GM23338 (cell line): ENCODE measurements around the gene ST6GALNAC6. TPM values are rescaled to one million over a fixed set of nuclear protein-coding genes. Genes with fewer than 3 reads are reported as not detected.

Experiments
- ATAC-seq: fragments of 200-7000 bp; cut with Tn5 transposase; 3 replicates; pipeline ENCODE4 v1.9.1; 2020
- DNase-seq: peaks from one replicate; pipeline ENCODE4 v3.0.0-alpha.2; 2015; ENCODE audit warnings: low spot score
- H2AFZ ChIP-seq: fragments of 200-600 bp; sonication (generic); 2 replicates; pipeline ENCODE4 v1.8.0; 2016; ENCODE audit warnings: antibody characterized with exemption, mild to moderate bottlenecking, moderate library complexity
- H3F3A ChIP-seq: fragments of 200-600 bp; sonication (generic); replicated peaks from 2 replicates; pipeline ENCODE4 v1.8.0; 2017; ENCODE audit warnings: antibody characterized with exemption, mixed run types, low read depth
- H3K27ac ChIP-seq: fragments of 200-600 bp; sonication (generic); 2 replicates; pipeline ENCODE4 v1.6.1; 2016; ENCODE audit warnings: low read depth
- H3K27me3 ChIP-seq: fragments of 200-600 bp; sonication (generic); 2 replicates; pipeline ENCODE4 v1.8.0; 2016; ENCODE audit warnings: mild to moderate bottlenecking, mixed run types, moderate library complexity; ENCODE audit not compliant: insufficient read depth
- H3K36me3 ChIP-seq: fragments of 200-600 bp; sonication (generic); 2 replicates; pipeline ENCODE4 v1.8.0; 2016; ENCODE audit warnings: mild to moderate bottlenecking; ENCODE audit not compliant: insufficient read depth
- H3K4me1 ChIP-seq: fragments of 200-600 bp; sonication (generic); 2 replicates; pipeline ENCODE4 v1.8.0; 2016; ENCODE audit warnings: mild to moderate bottlenecking, moderate library complexity; ENCODE audit not compliant: insufficient read depth
- H3K4me2 ChIP-seq: fragments of 200-600 bp; sonication (generic); 2 replicates; pipeline ENCODE4 v1.7.1; 2017; ENCODE audit warnings: mixed run types
- H3K4me3 ChIP-seq: fragments of 200-600 bp; sonication (generic); 2 replicates; pipeline ENCODE4 v1.6.1; 2016; ENCODE audit warnings: mixed run types
- H3K79me2 ChIP-seq: fragments of 200-600 bp; sonication (generic); replicated peaks from 2 replicates; pipeline ENCODE4 v1.8.0; 2017; ENCODE audit warnings: mild to moderate bottlenecking; ENCODE audit not compliant: insufficient read depth
- H3K9me2 ChIP-seq: fragments of 200-600 bp; sonication (generic); 2 replicates; pipeline ENCODE4 v1.8.0; 2017; ENCODE audit not compliant: insufficient read depth
- H4K20me1 ChIP-seq: fragments of 200-600 bp; sonication (generic); replicated peaks from 2 replicates; pipeline ENCODE4 v1.8.0; 2017; ENCODE audit warnings: mild to moderate bottlenecking; ENCODE audit not compliant: insufficient read depth
- H3K27ac Mint-ChIP-seq: 2 replicates; pipeline ENCODE4 v1.8.0; 2020; ENCODE audit warnings: inconsistent platforms, mild to moderate bottlenecking, moderate library complexity, mixed read lengths
- H3K27me3 Mint-ChIP-seq: 3 replicates; pipeline ENCODE4 v1.8.0; 2022; ENCODE audit warnings: low read depth, mild to moderate bottlenecking, moderate library complexity, mixed read lengths, inconsistent platforms; ENCODE audit not compliant: insufficient read depth, poor library complexity
- H3K36me3 Mint-ChIP-seq: 3 replicates; pipeline ENCODE4 v1.8.0; 2021; ENCODE audit warnings: low read depth, mild to moderate bottlenecking, inconsistent platforms, moderate library complexity, mixed read lengths
- H3K4me1 Mint-ChIP-seq: 3 replicates; pipeline ENCODE4 v1.8.0; 2020; ENCODE audit warnings: mild to moderate bottlenecking, inconsistent platforms, mixed read lengths
- H3K4me3 Mint-ChIP-seq: 3 replicates; pipeline ENCODE4 v1.8.0; 2021; ENCODE audit warnings: moderate library complexity, mild to moderate bottlenecking, inconsistent platforms, mixed read lengths
- H3K9me3 Mint-ChIP-seq: 3 replicates; pipeline ENCODE4 v1.8.0; 2020; ENCODE audit warnings: moderate library complexity, mild to moderate bottlenecking, inconsistent platforms, mixed read lengths
- CREB1 ChIP-seq: fragments of 250-450 bp; sonication (Bioruptor Pico); IDR thresholded peaks from 2 replicates; pipeline ENCODE4 v1.5.0; 2020; ENCODE audit warnings: low read depth, mild to moderate bottlenecking, moderate library complexity
- EZH2 ChIP-seq: fragments of 200-600 bp; sonication (generic); IDR thresholded peaks from one replicate; pipeline ENCODE4 v1.8.0; 2017; ENCODE audit warnings: antibody characterized with exemption, mild to moderate bottlenecking, low read depth; ENCODE audit not compliant: unreplicated experiment
- EZH2phosphoT487 ChIP-seq: fragments of 200-600 bp; sonication (generic); IDR thresholded peaks from one replicate; pipeline ENCODE4 v1.8.1; 2018; ENCODE audit warnings: antibody characterized with exemption; ENCODE audit not compliant: unreplicated experiment
- JUNB ChIP-seq: IDR thresholded peaks from one replicate; pipeline ENCODE4 v1.6.1; 2016; ENCODE audit warnings: antibody characterized with exemption; ENCODE audit not compliant: unreplicated experiment
- NANOG ChIP-seq: IDR thresholded peaks from 2 replicates; pipeline ENCODE4 v1.6.1; 2016; ENCODE audit warnings: antibody characterized with exemption, borderline replicate concordance
- POLR2AphosphoS5 ChIP-seq: IDR thresholded peaks from 2 replicates; pipeline ENCODE4 v1.6.1; 2016; ENCODE audit warnings: antibody characterized with exemption, low read depth
- STAT1 ChIP-seq: IDR thresholded peaks from one replicate; pipeline ENCODE4 v1.6.1; 2016; ENCODE audit warnings: antibody characterized with exemption; ENCODE audit not compliant: unreplicated experiment
- ZNF114 ChIP-seq: fragments of 250-450 bp; sonication (Bioruptor Pico); IDR thresholded peaks from 2 replicates; pipeline ENCODE4 v1.5.0; 2020; ENCODE audit warnings: mild to moderate bottlenecking, moderate library complexity
- ZNF331 ChIP-seq: fragments of 250-450 bp; sonication (Bioruptor Pico); IDR thresholded peaks from 2 replicates; pipeline ENCODE4 v1.5.0; 2020; ENCODE audit warnings: low read depth, mild to moderate bottlenecking, moderate library complexity
- polyA plus RNA-seq: library from polyadenylated mRNA; unstranded; fragments of >200 nt; fragmentation: Nextera tagmentation; extraction: Ambion mirVana; gene quantifications from 2 replicates; pipeline ENCODE4 v1.2.1, GENCODE V29; 2016
- total RNA-seq: library from RNA; depleted of rRNA; stranded (reverse); fragments of >200 nt; shearing (Covaris generic); gene quantifications from 2 replicates; pipeline ENCODE4 v1.2.3, GENCODE V29; 2014
- TF ChIP-seq, protein P1 (sequence below): IDR thresholded peaks from 2 replicates; pipeline ENCODE4 v1.6.1; 2016; ENCODE audit warnings: antibody characterized with exemption
- TF ChIP-seq, protein P2 (sequence below): IDR thresholded peaks from one replicate; pipeline ENCODE4 v1.6.1; 2018; ENCODE audit warnings: antibody characterized with exemption; ENCODE audit not compliant: unreplicated experiment
- TF ChIP-seq, protein P3 (sequence below): fragments of 250-450 bp; sonication (Bioruptor Pico); IDR thresholded peaks from 2 replicates; pipeline ENCODE4 v1.5.0; 2020; ENCODE audit warnings: mild to moderate bottlenecking, moderate library complexity
- TF ChIP-seq, protein P4 (sequence below), 2 experiments: fragments of 200-600 bp in 1 of 2; sonication (generic) in 1 of 2; conservative IDR thresholded peaks; 2 replicates each; pipeline versions ENCODE4 v1.5.1 to v1.6.1; 2016 to 2017; ENCODE audit warnings: antibody characterized with exemption in 2 of 2, low read depth in 2 of 2, mild to moderate bottlenecking in 2 of 2, moderate library complexity in 1 of 2

The ST6GALNAC6 gene
- total and polyA plus RNA-seq, 2 experiments from 2014 or later: 20.7 to 39.2 TPM

DNA sequence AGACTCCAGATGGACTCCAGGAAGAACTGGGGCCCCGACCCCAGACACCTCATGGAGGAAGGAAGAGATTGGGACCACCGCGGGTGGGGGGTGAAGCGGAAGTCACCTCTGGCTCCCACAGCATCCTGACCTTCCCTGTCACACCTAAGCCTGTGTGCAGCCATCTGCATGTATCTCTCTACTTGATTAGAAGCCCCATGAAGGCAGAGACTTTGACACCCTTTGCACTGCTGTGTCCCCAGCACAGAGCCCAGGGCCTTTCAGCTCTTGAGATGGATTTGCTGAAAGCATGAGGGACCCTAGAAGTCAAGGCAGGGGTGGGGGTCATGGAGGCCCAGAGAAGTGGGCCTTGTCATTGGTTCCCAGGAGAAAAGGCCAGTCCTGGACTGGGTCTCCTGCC, 42.1 kb downstream of the ST6GALNAC6 start:
- H2AFZ ChIP-seq: no peak overlapping the region
- peaks cover 4% of the 10 kb centered on the region; the same call in 1 of the 2 replicates for H3K4me1 ChIP-seq

More for the DNA sequence above, 42.1 kb downstream of the ST6GALNAC6 start:
- no peak overlapping the region for H3K4me2 ChIP-seq
- no peaks in the 10 kb centered on the region for H4K20me1 ChIP-seq
- Mint-ChIP-seq H3K27ac (no peak overlapping the region), H3K4me3 (no peak overlapping the region), H3K27me3 (peaks cover 8% of the 10 kb centered on the region), H3K4me1 (peaks cover 7% of the 10 kb centered on the region), H3K36me3 (no peaks in the 10 kb centered on the region), H3K9me3 (no peaks in the 10 kb centered on the region)
- DNase-seq (no peak), ATAC-seq (no peak)
- no peaks in the 10 kb centered on the region for H3F3A ChIP-seq
- no peaks in the 10 kb centered on the region for H3K9me2 ChIP-seq
- H3K4me3 ChIP-seq: no peak overlapping the region
- no peak overlapping the region for H3K27ac ChIP-seq
- no peaks in the 10 kb centered on the region for H3K27me3 ChIP-seq
- no peaks in the 10 kb centered on the region for H3K36me3 ChIP-seq
- no peaks in the 10 kb centered on the region for H3K79me2 ChIP-seq
- TF ChIP-seq ZNF331 (no peak), STAT1 (no peak), CREB1 (CRISPR knock-in tag) (no peak), EZH2 (no peak), POLR2AphosphoS5 (no peak), EZH2phosphoT487 (no peak), ZNF114 (CRISPR knock-in tag) (no peak), JUNB (no peak), NANOG (no peak)
- TF ChIP-seq, protein P1, sequence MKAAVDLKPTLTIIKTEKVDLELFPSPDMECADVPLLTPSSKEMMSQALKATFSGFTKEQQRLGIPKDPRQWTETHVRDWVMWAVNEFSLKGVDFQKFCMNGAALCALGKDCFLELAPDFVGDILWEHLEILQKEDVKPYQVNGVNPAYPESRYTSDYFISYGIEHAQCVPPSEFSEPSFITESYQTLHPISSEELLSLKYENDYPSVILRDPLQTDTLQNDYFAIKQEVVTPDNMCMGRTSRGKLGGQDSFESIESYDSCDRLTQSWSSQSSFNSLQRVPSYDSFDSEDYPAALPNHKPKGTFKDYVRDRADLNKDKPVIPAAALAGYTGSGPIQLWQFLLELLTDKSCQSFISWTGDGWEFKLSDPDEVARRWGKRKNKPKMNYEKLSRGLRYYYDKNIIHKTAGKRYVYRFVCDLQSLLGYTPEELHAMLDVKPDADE: no peak
- TF ChIP-seq, protein P2, sequence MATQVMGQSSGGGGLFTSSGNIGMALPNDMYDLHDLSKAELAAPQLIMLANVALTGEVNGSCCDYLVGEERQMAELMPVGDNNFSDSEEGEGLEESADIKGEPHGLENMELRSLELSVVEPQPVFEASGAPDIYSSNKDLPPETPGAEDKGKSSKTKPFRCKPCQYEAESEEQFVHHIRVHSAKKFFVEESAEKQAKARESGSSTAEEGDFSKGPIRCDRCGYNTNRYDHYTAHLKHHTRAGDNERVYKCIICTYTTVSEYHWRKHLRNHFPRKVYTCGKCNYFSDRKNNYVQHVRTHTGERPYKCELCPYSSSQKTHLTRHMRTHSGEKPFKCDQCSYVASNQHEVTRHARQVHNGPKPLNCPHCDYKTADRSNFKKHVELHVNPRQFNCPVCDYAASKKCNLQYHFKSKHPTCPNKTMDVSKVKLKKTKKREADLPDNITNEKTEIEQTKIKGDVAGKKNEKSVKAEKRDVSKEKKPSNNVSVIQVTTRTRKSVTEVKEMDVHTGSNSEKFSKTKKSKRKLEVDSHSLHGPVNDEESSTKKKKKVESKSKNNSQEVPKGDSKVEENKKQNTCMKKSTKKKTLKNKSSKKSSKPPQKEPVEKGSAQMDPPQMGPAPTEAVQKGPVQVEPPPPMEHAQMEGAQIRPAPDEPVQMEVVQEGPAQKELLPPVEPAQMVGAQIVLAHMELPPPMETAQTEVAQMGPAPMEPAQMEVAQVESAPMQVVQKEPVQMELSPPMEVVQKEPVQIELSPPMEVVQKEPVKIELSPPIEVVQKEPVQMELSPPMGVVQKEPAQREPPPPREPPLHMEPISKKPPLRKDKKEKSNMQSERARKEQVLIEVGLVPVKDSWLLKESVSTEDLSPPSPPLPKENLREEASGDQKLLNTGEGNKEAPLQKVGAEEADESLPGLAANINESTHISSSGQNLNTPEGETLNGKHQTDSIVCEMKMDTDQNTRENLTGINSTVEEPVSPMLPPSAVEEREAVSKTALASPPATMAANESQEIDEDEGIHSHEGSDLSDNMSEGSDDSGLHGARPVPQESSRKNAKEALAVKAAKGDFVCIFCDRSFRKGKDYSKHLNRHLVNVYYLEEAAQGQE: no peak
- TF ChIP-seq, protein P3, sequence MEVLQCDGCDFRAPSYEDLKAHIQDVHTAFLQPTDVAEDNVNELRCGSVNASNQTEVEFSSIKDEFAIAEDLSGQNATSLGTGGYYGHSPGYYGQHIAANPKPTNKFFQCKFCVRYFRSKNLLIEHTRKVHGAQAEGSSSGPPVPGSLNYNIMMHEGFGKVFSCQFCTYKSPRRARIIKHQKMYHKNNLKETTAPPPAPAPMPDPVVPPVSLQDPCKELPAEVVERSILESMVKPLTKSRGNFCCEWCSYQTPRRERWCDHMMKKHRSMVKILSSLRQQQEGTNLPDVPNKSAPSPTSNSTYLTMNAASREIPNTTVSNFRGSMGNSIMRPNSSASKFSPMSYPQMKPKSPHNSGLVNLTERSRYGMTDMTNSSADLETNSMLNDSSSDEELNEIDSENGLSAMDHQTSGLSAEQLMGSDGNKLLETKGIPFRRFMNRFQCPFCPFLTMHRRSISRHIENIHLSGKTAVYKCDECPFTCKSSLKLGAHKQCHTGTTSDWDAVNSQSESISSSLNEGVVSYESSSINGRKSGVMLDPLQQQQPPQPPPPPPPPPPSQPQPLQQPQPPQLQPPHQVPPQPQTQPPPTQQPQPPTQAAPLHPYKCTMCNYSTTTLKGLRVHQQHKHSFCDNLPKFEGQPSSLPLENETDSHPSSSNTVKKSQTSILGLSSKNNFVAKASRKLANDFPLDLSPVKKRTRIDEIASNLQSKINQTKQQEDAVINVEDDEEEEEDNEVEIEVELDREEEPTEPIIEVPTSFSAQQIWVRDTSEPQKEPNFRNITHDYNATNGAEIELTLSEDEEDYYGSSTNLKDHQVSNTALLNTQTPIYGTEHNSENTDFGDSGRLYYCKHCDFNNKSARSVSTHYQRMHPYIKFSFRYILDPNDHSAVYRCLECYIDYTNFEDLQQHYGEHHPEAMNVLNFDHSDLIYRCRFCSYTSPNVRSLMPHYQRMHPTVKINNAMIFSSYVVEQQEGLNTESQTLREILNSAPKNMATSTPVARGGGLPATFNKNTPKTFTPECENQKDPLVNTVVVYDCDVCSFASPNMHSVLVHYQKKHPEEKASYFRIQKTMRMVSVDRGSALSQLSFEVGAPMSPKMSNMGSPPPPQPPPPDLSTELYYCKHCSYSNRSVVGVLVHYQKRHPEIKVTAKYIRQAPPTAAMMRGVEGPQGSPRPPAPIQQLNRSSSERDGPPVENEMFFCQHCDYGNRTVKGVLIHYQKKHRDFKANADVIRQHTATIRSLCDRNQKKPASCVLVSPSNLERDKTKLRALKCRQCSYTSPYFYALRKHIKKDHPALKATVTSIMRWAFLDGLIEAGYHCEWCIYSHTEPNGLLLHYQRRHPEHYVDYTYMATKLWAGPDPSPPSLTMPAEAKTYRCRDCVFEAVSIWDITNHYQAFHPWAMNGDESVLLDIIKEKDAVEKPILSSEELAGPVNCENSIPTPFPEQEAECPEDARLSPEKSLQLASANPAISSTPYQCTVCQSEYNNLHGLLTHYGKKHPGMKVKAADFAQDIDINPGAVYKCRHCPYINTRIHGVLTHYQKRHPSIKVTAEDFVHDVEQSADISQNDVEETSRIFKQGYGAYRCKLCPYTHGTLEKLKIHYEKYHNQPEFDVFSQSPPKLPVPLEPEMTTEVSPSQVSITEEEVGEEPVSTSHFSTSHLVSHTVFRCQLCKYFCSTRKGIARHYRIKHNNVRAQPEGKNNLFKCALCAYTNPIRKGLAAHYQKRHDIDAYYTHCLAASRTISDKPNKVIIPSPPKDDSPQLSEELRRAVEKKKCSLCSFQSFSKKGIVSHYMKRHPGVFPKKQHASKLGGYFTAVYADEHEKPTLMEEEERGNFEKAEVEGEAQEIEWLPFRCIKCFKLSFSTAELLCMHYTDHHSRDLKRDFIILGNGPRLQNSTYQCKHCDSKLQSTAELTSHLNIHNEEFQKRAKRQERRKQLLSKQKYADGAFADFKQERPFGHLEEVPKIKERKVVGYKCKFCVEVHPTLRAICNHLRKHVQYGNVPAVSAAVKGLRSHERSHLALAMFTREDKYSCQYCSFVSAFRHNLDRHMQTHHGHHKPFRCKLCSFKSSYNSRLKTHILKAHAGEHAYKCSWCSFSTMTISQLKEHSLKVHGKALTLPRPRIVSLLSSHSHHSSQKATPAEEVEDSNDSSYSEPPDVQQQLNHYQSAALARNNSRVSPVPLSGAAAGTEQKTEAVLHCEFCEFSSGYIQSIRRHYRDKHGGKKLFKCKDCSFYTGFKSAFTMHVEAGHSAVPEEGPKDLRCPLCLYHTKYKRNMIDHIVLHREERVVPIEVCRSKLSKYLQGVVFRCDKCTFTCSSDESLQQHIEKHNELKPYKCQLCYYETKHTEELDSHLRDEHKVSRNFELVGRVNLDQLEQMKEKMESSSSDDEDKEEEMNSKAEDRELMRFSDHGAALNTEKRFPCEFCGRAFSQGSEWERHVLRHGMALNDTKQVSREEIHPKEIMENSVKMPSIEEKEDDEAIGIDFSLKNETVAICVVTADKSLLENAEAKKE (CRISPR knock-in tag): no peak
- TF ChIP-seq, protein P4, sequence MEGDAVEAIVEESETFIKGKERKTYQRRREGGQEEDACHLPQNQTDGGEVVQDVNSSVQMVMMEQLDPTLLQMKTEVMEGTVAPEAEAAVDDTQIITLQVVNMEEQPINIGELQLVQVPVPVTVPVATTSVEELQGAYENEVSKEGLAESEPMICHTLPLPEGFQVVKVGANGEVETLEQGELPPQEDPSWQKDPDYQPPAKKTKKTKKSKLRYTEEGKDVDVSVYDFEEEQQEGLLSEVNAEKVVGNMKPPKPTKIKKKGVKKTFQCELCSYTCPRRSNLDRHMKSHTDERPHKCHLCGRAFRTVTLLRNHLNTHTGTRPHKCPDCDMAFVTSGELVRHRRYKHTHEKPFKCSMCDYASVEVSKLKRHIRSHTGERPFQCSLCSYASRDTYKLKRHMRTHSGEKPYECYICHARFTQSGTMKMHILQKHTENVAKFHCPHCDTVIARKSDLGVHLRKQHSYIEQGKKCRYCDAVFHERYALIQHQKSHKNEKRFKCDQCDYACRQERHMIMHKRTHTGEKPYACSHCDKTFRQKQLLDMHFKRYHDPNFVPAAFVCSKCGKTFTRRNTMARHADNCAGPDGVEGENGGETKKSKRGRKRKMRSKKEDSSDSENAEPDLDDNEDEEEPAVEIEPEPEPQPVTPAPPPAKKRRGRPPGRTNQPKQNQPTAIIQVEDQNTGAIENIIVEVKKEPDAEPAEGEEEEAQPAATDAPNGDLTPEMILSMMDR (conservative IDR thresholded peaks at IDR 0.05; ENCODE audit: low read depth in 2 of 2): no peak
